Measurements from ENCODE around the gene OVCA2.

GRCh38 chr17:2087597-2088211 is 45.9 kb downstream of the OVCA2 start:
- TF ChIP-seq MXI1 (IDR thresholded peaks at IDR 0.05; ENCODE audit: low read depth, low read length) (no peak), GABPA (IDR thresholded peaks at IDR 0.05; ENCODE audit: low read depth) (no peak), REST (IDR thresholded peaks at IDR 0.05; ENCODE audit: low read depth, low read length) (no peak)
- TF ChIP-seq, protein P1, sequence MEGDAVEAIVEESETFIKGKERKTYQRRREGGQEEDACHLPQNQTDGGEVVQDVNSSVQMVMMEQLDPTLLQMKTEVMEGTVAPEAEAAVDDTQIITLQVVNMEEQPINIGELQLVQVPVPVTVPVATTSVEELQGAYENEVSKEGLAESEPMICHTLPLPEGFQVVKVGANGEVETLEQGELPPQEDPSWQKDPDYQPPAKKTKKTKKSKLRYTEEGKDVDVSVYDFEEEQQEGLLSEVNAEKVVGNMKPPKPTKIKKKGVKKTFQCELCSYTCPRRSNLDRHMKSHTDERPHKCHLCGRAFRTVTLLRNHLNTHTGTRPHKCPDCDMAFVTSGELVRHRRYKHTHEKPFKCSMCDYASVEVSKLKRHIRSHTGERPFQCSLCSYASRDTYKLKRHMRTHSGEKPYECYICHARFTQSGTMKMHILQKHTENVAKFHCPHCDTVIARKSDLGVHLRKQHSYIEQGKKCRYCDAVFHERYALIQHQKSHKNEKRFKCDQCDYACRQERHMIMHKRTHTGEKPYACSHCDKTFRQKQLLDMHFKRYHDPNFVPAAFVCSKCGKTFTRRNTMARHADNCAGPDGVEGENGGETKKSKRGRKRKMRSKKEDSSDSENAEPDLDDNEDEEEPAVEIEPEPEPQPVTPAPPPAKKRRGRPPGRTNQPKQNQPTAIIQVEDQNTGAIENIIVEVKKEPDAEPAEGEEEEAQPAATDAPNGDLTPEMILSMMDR (IDR thresholded peaks at IDR 0.05): no peak

Measured in SK-N-SH (cell line).